GM12878 (cell line): ENCODE measurements around the gene ARL10. TPM values are rescaled to one million over a fixed set of nuclear protein-coding genes. Genes with fewer than 3 reads are reported as not detected.

Experiments
- ATAC-seq: fragments of 200-7000 bp; cut with Tn5 transposase; 3 replicates; pipeline ENCODE4 v1.9.1; 2020; ENCODE audit warnings: mild to moderate bottlenecking, moderate library complexity
- BruUV-seq: library from RNA; stranded (reverse); fragments of 400-500 nt; replicated peaks from 2 replicates; lab custom pipeline; 2021; lab: Mats Ljungman, UMichigan
- CTCF ChIA-PET: fragments of 300-600 bp; sonication (Branson Sonifier 250); formaldehyde crosslinking; extraction: SDS; loops from one replicate; lab custom pipeline; 2021; ENCODE audit warnings: inconsistent platforms; lab: Yijun Ruan, JAX
- POLR2A ChIA-PET: fragments of 350-600 bp; formaldehyde crosslinking; extraction: SDS; loops from one replicate; lab custom pipeline; 2021; ENCODE audit warnings: inconsistent platforms; lab: Charles Lee
- RAD21 ChIA-PET: fragments of 300-600 bp; sonication (Branson Sonifier 250); formaldehyde crosslinking; loops from one replicate; lab custom pipeline; 2023; ENCODE audit warnings: antibody characterized with exemption; ENCODE audit not compliant: unreplicated experiment; lab: Charles Lee
- SMC1A ChIA-PET: fragments of 300-600 bp; sonication (Branson Sonifier 250); formaldehyde crosslinking; loops from one replicate; lab custom pipeline; 2023; ENCODE audit not compliant: unreplicated experiment, uncharacterized antibody; lab: Charles Lee
- DNase-seq: peaks from one replicate; pipeline ENCODE4 v3.0.0-alpha.2; 2011; ENCODE audit warnings: low read depth, low spot score
- FAIRE-seq: peaks from 3 replicates; lab custom pipeline; 2011; peaks lifted over from hg19 to GRCh38; lab: Jason Lieb, UNC
- H2AFZ ChIP-seq: 2 replicates; pipeline ENCODE4 v1.6.0; 2011; ENCODE audit warnings: low read depth, low read length, control low read depth; ENCODE audit not compliant: control insufficient read depth
- H3K27ac ChIP-seq: 2 replicates; pipeline ENCODE4 v1.5.1; 2011; ENCODE audit warnings: control low read depth; ENCODE audit not compliant: control insufficient read depth, insufficient read depth
- H3K27me3 ChIP-seq, 2 experiments: replicated peaks in 1 of 2; 2 replicates each; pipeline versions ENCODE4 v1.6.0 to v1.6.1; 2011; ENCODE audit warnings: low read length in 1 of 2; ENCODE audit not compliant: control insufficient read depth in 2 of 2, insufficient read depth in 2 of 2
- H3K36me3 ChIP-seq, 2 experiments: 2 replicates each; pipeline ENCODE4 v1.5.1; 2011; ENCODE audit warnings: low read length in 1 of 2; ENCODE audit not compliant: control insufficient read depth in 2 of 2, insufficient read depth in 2 of 2
- H3K4me1 ChIP-seq: 2 replicates; pipeline ENCODE4 v1.6.1; 2011; ENCODE audit warnings: mild to moderate bottlenecking, low read length, moderate library complexity, mixed read lengths; ENCODE audit not compliant: control insufficient read depth, insufficient read depth
- H3K4me2 ChIP-seq: 2 replicates; pipeline ENCODE4 v1.6.0; 2011; ENCODE audit warnings: control low read depth; ENCODE audit not compliant: control insufficient read depth, insufficient read depth
- H3K4me3 ChIP-seq: fragments of 200-600 bp; sonication (generic); 2 replicates; pipeline ENCODE4 v1.5.1; 2016
- H3K79me2 ChIP-seq: 2 replicates; pipeline ENCODE4 v1.6.0; 2011; ENCODE audit warnings: low read length; ENCODE audit not compliant: control insufficient read depth, insufficient read depth
- H3K9ac ChIP-seq: 2 replicates; pipeline ENCODE4 v1.8.0; 2011; ENCODE audit warnings: low read length, control low read depth, mixed read lengths; ENCODE audit not compliant: control insufficient read depth, insufficient read depth
- H3K9me3 ChIP-seq: replicated peaks from 3 replicates; pipeline ENCODE4 v1.5.1; 2011; ENCODE audit warnings: mild to moderate bottlenecking, low read length; ENCODE audit not compliant: control insufficient read depth, insufficient read depth
- H4K20me1 ChIP-seq: 2 replicates; pipeline ENCODE4 v1.6.0; 2011; ENCODE audit not compliant: control insufficient read depth, insufficient read depth
- BACH1 ChIP-seq: fragments of 450-650 bp; IDR thresholded peaks from 2 replicates; pipeline ENCODE4 v1.6.1; 2017; ENCODE audit warnings: mild to moderate bottlenecking, borderline replicate concordance
- CBFB ChIP-seq: IDR thresholded peaks from 2 replicates; pipeline ENCODE4 v1.6.1; 2016; ENCODE audit warnings: antibody characterized with exemption, low read depth
- ETV6 ChIP-seq, 2 experiments: fragments of 450-650 bp in 1 of 2; IDR thresholded peaks in 1 of 2; conservative IDR thresholded peaks in 1 of 2; 2 replicates each; pipeline ENCODE4 v1.6.1; 2014; ENCODE audit warnings: antibody characterized with exemption in 1 of 2, borderline replicate concordance in 1 of 2, low read depth in 1 of 2, mild to moderate bottlenecking in 1 of 2, moderate library complexity in 1 of 2
- HSF1 ChIP-seq: fragments of 150-350 bp; IDR thresholded peaks from 2 replicates; pipeline ENCODE4 v1.6.1; 2014; ENCODE audit warnings: mild to moderate bottlenecking, low read depth, low read length
- IRF5 ChIP-seq: fragments of 450-650 bp; IDR thresholded peaks from 2 replicates; pipeline ENCODE4 v1.6.1; 2017; ENCODE audit warnings: borderline replicate concordance
- KAT2A ChIP-seq: conservative IDR thresholded peaks from 2 replicates; pipeline ENCODE4 v1.6.1; 2011; ENCODE audit warnings: low read depth, low read length; ENCODE audit not compliant: control insufficient read depth
- MYB ChIP-seq: fragments of 150-350 bp; IDR thresholded peaks from 2 replicates; pipeline ENCODE4 v1.6.1; 2014; ENCODE audit warnings: mild to moderate bottlenecking, low read depth, low read length, borderline replicate concordance
- PAX5 ChIP-seq: IDR thresholded peaks from 2 replicates; pipeline ENCODE4 v1.6.1; 2011; ENCODE audit warnings: low read depth, low read length, borderline replicate concordance
- RB1 ChIP-seq: fragments of 450-650 bp; formaldehyde crosslinking; IDR thresholded peaks from 2 replicates; pipeline ENCODE4 v1.6.1; 2017; ENCODE audit warnings: mild to moderate bottlenecking, borderline replicate concordance
- TBL1XR1 ChIP-seq: IDR thresholded peaks from 2 replicates; pipeline ENCODE4 v1.6.1; 2012; ENCODE audit warnings: low read depth, low read length, improper control_type of control experiment
- ZBED1 ChIP-seq: IDR thresholded peaks from 2 replicates; pipeline ENCODE4 v1.6.1; 2016; ENCODE audit warnings: borderline replicate concordance
- WGBS: methylation state at CpG from one replicate; pipeline ENCODE4 v1.1.6; 2016; ENCODE audit warnings: low lambda C conversion rate; ENCODE audit not compliant: insufficient replicate concordance, insufficient coverage; ENCODE audit errors: missing lambda C conversion rate; 5-methylcytosine and 5-hydroxymethylcytosine counted together
- in situ Hi-C: fragments of 300-500 bp; cut with MboI; formaldehyde crosslinking; loops from 9 replicates; pipeline ENCODE4 v1.14.3; 2018; ENCODE audit warnings: mixed read lengths
- intact Hi-C: fragments of 100-400 bp; cut with micrococcal nuclease; formaldehyde crosslinking; loops from one replicate; pipeline ENCODE4 v1.14.2; 2022; ENCODE audit not compliant: unreplicated experiment
- polyA plus RNA-seq, 11 experiments: library from polyadenylated mRNA; depleted of rRNA in 4 of 11; unstranded in 6 of 11; stranded (reverse) in 5 of 11; fragments of >200 nt; fragmentation: Nextera tagmentation in 4 of 11; fragmentation: Illumina TruSeq in 1 of 11; extraction: Ambion mirVana in 4 of 11; extraction: Trizol in 1 of 11; gene quantifications; 1 replicate in 1 of 11; 2 replicates in 10 of 11; pipeline versions ENCODE4 v1.2.1 to v1.2.3, GENCODE V29; 2011 to 2016; ENCODE audit warnings: inconsistent platforms in 2 of 11, missing spikeins in 2 of 11, low read depth in 1 of 11
- total RNA-seq, 4 experiments: library from RNA; depleted of rRNA in 3 of 4; stranded (reverse); fragments of >200 nt in 3 of 4; fragmentation: Illumina TruSeq in 1 of 4; extraction: Trizol in 1 of 4; gene quantifications; 2 replicates each; pipeline versions ENCODE4 v1.2.1 to v1.2.3, GENCODE V29; 2013 to 2021

The ARL10 gene
- total and polyA plus RNA-seq, 10 of the 15 experiments (the other 5 are each of a cell fraction or from before 2014, with no cell fraction given) = 0.44 to 6.4 (median 2.4) TPM

- RAD21 ChIA-PET = interaction anchor here (0.6 kb wide), 1 partner anchor 731 kb away, joined by 3 read pairs; the partner anchor contains the start of gene FGFR4
- SMC1A ChIA-PET = no interaction called here
- CTCF ChIA-PET = no interaction called here
- peaks cover 4% of the 10 kb centered on the region; the same call in 1 of the 2 replicates for H4K20me1 ChIP-seq
- H3K27ac ChIP-seq = no peak overlapping the region
- no peaks in the 10 kb centered on the region for H3K27me3 ChIP-seq
- FAIRE-seq (no peak), DNase-seq (no peak), ATAC-seq (no peak)
- 99% methylated on average over 16 of the region's 16 CpGs for WGBS
- in situ Hi-C loops (no loop called here), intact Hi-C loops (no loop called here)
- no peak overlapping the region for H3K4me3 ChIP-seq
- H3K36me3 ChIP-seq = peaks cover 11 to 12% of the 10 kb centered on the region in 2 experiments
- no peak overlapping the region for H3K4me2 ChIP-seq
- no peak for TF ChIP-seq ETV6 (conservative IDR thresholded peaks at IDR 0.05 in 1 of 2, IDR thresholded peaks at IDR 0.05 in 1 of 2; ENCODE audit: borderline replicate concordance in 1 of 2, low read depth in 1 of 2)
- no peak for TF ChIP-seq PAX5
- TF ChIP-seq HSF1 = no peak
- peaks cover 4% of the 10 kb centered on the region for H3K4me1 ChIP-seq
- H3K9ac ChIP-seq = no peak overlapping the region
- no TSS peak for BruUV-seq
- POLR2A ChIA-PET = interaction anchor here (0.6 kb wide), 1 partner anchor 73 kb away, joined by 7 read pairs; no protein-coding TSS in a partner anchor
- H3K79me2 ChIP-seq = peaks cover 31% of the 10 kb centered on the region
- no peaks in the 10 kb centered on the region for H3K9me3 ChIP-seq
- no peak overlapping the region for H2AFZ ChIP-seq
Observed at GRCh38 chr5:176355400-176356178, 9.7 kb upstream of the ARL10 start.

- Histone ChIP-seq H2AFZ (no peak overlapping the region), H3K4me2 (no peak overlapping the region), H3K36me3 (peaks cover 10 to 11% of the 10 kb centered on the region in 2 experiments), H3K27me3 (no peaks in the 10 kb centered on the region), H3K9me3 (no peaks in the 10 kb centered on the region), H3K27ac (no peak overlapping the region), H4K20me1 (peaks cover 4% of the 10 kb centered on the region; the same call in 1 of the 2 replicates), H3K9ac (no peak overlapping the region), H3K4me1 (peaks cover 4% of the 10 kb centered on the region), H3K4me3 (no peak overlapping the region), H3K79me2 (peaks cover 37% of the 10 kb centered on the region)
- CTCF ChIA-PET = no interaction called here
- ATAC-seq = no peak
- FAIRE-seq = no peak
- POLR2A ChIA-PET = interaction anchor here (0.6 kb wide), 1 partner anchor 73 kb away, joined by 7 read pairs; no protein-coding TSS in a partner anchor
- intact Hi-C loops = no loop called here
- in situ Hi-C loops = no loop called here
- 98% methylated on average over 3 of the region's 3 CpGs for WGBS
- SMC1A ChIA-PET = no interaction called here
- no peak for DNase-seq
- RAD21 ChIA-PET = no interaction called here
- no TSS peak for BruUV-seq
- TF ChIP-seq KAT2A = no peak
- TF ChIP-seq HSF1 = no peak
- TF ChIP-seq TBL1XR1 = no peak
- TF ChIP-seq MYB = no peak
- TF ChIP-seq ZBED1 = no peak
- no peak for TF ChIP-seq BACH1
- TF ChIP-seq CBFB = no peak
- TF ChIP-seq RB1 = no peak
- TF ChIP-seq IRF5 = no peak
Observed at GRCh38 chr5:176356179-176356566, 9.1 kb upstream of the ARL10 start.
